RWPE2 (cell line): Measurements from ENCODE around the gene TRAF4.

Experiments used
- ATAC-seq: fragments of 200-7000 bp; cut with Tn5 transposase; 3 replicates; pipeline ENCODE4 v1.9.1; 2021; ENCODE audit warnings: low read depth
- DNase-seq: peaks from one replicate; pipeline ENCODE4 v3.0.0-alpha.2; 2020; ENCODE audit warnings: low spot score
- H3K27ac ChIP-seq: fragments of 450-650 bp; 2 replicates; pipeline ENCODE4 v1.5.1; 2017; ENCODE audit warnings: mild to moderate bottlenecking; ENCODE audit not compliant: poor library complexity, severe bottlenecking
- H3K27me3 ChIP-seq: fragments of 250-450 bp; sonication (Bioruptor Pico); 2 replicates; pipeline ENCODE4 v1.5.1; 2021; ENCODE audit warnings: mild to moderate bottlenecking, moderate library complexity; ENCODE audit not compliant: insufficient read depth, poor library complexity, severe bottlenecking
- H3K36me3 ChIP-seq: fragments of 250-450 bp; sonication (Bioruptor Pico); 2 replicates; pipeline ENCODE4 v1.5.1; 2020; ENCODE audit warnings: low read depth, mild to moderate bottlenecking, moderate library complexity
- H3K4me1 ChIP-seq: fragments of 250-450 bp; sonication (Bioruptor Pico); 2 replicates; pipeline ENCODE4 v1.5.1; 2021; ENCODE audit warnings: mild to moderate bottlenecking, moderate library complexity; ENCODE audit not compliant: insufficient read depth, poor library complexity, severe bottlenecking
- H3K4me3 ChIP-seq: fragments of 250-450 bp; sonication (Bioruptor Pico); 2 replicates; pipeline ENCODE4 v1.5.1; 2021; ENCODE audit warnings: mild to moderate bottlenecking, moderate library complexity; ENCODE audit not compliant: severe bottlenecking
- H3K9me3 ChIP-seq: fragments of 250-450 bp; sonication (Bioruptor Pico); 2 replicates; pipeline ENCODE4 v1.5.1; 2021; ENCODE audit warnings: mild to moderate bottlenecking, moderate library complexity; ENCODE audit not compliant: severe bottlenecking
- TF ChIP-seq, protein P1 (sequence below): fragments of 450-650 bp; IDR thresholded peaks from one replicate; pipeline ENCODE4 v1.5.1; 2017; ENCODE audit warnings: mild to moderate bottlenecking, moderate library complexity; ENCODE audit not compliant: poor library complexity, severe bottlenecking

The TRAF4 gene

GRCh38 chr17:28705074-28705659 is 38.6 kb upstream of the TRAF4 start:
- Histone ChIP-seq H3K4me1 (no peaks in the 10 kb centered on the region), H3K4me3 (no peak overlapping the region), H3K27ac (no peak overlapping the region), H3K36me3 (peaks cover 27% of the 10 kb centered on the region), H3K9me3 (no peaks in the 10 kb centered on the region), H3K27me3 (no peaks in the 10 kb centered on the region)
- DNase-seq (no peak), ATAC-seq (0 out of 3 replicates have a peak, but pooled peaks have one; percentile 9)
- TF ChIP-seq, protein P1, sequence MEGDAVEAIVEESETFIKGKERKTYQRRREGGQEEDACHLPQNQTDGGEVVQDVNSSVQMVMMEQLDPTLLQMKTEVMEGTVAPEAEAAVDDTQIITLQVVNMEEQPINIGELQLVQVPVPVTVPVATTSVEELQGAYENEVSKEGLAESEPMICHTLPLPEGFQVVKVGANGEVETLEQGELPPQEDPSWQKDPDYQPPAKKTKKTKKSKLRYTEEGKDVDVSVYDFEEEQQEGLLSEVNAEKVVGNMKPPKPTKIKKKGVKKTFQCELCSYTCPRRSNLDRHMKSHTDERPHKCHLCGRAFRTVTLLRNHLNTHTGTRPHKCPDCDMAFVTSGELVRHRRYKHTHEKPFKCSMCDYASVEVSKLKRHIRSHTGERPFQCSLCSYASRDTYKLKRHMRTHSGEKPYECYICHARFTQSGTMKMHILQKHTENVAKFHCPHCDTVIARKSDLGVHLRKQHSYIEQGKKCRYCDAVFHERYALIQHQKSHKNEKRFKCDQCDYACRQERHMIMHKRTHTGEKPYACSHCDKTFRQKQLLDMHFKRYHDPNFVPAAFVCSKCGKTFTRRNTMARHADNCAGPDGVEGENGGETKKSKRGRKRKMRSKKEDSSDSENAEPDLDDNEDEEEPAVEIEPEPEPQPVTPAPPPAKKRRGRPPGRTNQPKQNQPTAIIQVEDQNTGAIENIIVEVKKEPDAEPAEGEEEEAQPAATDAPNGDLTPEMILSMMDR = no peak

- H3K27ac ChIP-seq = no peak overlapping the region
These were observed 38.0 kb upstream of the TRAF4 start for GRCh38 chr17:28705728-28706334.

GRCh38 chr17:28706471-28707338 is 37.1 kb upstream of the TRAF4 start:
- DNase-seq = no peak
- H3K9me3 ChIP-seq = no peaks in the 10 kb centered on the region
- TF ChIP-seq, protein P1 = no peak
- no peaks in the 10 kb centered on the region for H3K27me3 ChIP-seq
- no peak for ATAC-seq
- no peaks in the 10 kb centered on the region for H3K4me1 ChIP-seq
- H3K27ac ChIP-seq = no peak overlapping the region
- no peak overlapping the region for H3K4me3 ChIP-seq
- peaks cover 11% of the 10 kb centered on the region for H3K36me3 ChIP-seq

More at GRCh38 chr17:28705728-28706334, 38.0 kb upstream of the TRAF4 start:
- TF ChIP-seq, protein P1 = no peak
- H3K36me3 ChIP-seq = peaks cover 20% of the 10 kb centered on the region
- DNase-seq (no peak), ATAC-seq (no peak)
- no peak overlapping the region for H3K4me3 ChIP-seq
- H3K4me1 ChIP-seq = no peaks in the 10 kb centered on the region
- no peaks in the 10 kb centered on the region for H3K9me3 ChIP-seq
- no peaks in the 10 kb centered on the region for H3K27me3 ChIP-seq

- no peaks in the 10 kb centered on the region for H3K4me1 ChIP-seq
- no peak overlapping the region for H3K4me3 ChIP-seq
- no peaks in the 10 kb centered on the region for H3K27me3 ChIP-seq
- ATAC-seq = no peak
- no peaks in the 10 kb centered on the region for H3K9me3 ChIP-seq
- TF ChIP-seq, protein P1 = no peak
- DNase-seq = no peak
- peaks cover 6% of the 10 kb centered on the region; the same call in 1 of the 2 replicates for H3K36me3 ChIP-seq
- no peak overlapping the region for H3K27ac ChIP-seq
These were observed 36.5 kb upstream of the TRAF4 start for GRCh38 chr17:28707339-28707720.
